Right lobe of liver (tissue), 4 donors: ENCODE measurements around the gene FAM13A.

Experiments used
- POLR2A ChIP-seq: fragments of 450-650 bp; IDR thresholded peaks from one replicate; pipeline ENCODE4 v1.6.1; 2017; ENCODE audit warnings: antibody characterized with exemption, mild to moderate bottlenecking
- TF ChIP-seq, protein P1 (sequence below), 4 donors: fragments of 200-600 bp in 3 of 4; fragments of 450-650 bp in 1 of 4; IDR thresholded peaks; one replicate each; pipeline versions ENCODE4 v1.5.1 to v1.8.0; 2016 to 2022; ENCODE audit warnings: antibody characterized with exemption in 4 of 4, mild to moderate bottlenecking in 2 of 4
- donor health status: DM: no; HTN: no; CAD: no.
- donor health status: DM: no; HTN: no; CAD: no.
- donor health status: DM: no; HTN: yes; CAD: no.

GRCh38 chr4:89099471-89099870, 42.5 kb upstream of the FAM13A start:
- TF ChIP-seq, protein P1, sequence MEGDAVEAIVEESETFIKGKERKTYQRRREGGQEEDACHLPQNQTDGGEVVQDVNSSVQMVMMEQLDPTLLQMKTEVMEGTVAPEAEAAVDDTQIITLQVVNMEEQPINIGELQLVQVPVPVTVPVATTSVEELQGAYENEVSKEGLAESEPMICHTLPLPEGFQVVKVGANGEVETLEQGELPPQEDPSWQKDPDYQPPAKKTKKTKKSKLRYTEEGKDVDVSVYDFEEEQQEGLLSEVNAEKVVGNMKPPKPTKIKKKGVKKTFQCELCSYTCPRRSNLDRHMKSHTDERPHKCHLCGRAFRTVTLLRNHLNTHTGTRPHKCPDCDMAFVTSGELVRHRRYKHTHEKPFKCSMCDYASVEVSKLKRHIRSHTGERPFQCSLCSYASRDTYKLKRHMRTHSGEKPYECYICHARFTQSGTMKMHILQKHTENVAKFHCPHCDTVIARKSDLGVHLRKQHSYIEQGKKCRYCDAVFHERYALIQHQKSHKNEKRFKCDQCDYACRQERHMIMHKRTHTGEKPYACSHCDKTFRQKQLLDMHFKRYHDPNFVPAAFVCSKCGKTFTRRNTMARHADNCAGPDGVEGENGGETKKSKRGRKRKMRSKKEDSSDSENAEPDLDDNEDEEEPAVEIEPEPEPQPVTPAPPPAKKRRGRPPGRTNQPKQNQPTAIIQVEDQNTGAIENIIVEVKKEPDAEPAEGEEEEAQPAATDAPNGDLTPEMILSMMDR (IDR thresholded peaks at IDR 0.05), result no peak
- no peak for TF ChIP-seq POLR2A
